ENCODE data around the gene ATF7IP2.
"Not testable (repeated sequence)": the region's sequence is repeated elsewhere in the genome, so short reads cannot be mapped to it uniquely, and the experiment has no call there.

The ATF7IP2 gene

DNA sequence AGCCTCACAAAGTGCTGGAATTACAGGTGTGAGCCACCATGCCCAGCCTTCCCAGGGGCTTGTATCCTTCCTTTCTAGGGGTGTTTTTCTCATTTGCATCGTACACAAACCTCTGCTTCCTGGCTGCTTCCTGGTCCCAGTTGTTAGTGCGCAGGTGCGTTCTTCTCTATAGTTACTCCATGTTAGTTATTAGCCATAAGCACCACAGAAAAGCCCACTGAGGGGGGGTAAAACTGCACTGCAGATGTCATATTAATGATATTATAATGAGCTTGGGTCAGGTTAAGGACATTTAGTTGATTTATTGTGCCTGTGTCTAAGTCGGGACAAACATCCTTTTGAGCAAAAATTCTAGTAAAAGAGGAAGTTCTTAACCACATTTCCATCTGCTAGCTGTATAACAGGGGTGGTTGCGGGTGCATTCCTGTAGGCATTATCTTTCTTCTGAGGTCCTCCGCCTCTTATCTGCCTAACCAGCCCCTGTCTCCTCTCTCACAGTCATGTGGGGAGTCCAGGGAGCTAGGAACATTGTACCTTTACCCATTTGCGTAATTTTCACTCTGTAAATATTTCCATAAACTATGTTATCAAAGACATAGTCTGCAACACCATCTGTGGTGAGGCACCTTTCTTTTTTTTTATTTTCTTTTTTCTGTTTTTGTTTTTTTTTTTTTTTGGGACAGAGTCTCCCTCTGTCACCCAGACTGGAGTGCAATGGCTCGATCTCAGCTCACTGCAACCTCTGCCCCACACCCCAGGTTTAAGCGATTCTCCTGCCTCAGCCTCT is 23.6 kb upstream of the ATF7IP2 start:
- Mint-ChIP-seq H3K4me1 (peaks cover 9% of the 10 kb centered on the region), H3K9me3 (no peaks in the 10 kb centered on the region), H3K36me3 (ENCODE audit: insufficient read depth) (no peaks in the 10 kb centered on the region), H3K4me3 (no peak overlapping the region), H3K27ac (ENCODE audit: low read depth) (no peak overlapping the region), H3K27me3 (peaks cover 11% of the 10 kb centered on the region)
- ATAC-seq (replicated peaks; ENCODE audit: extremely low read depth, poor library complexity, severe bottlenecking): no peak
- DNase-seq (ENCODE audit: low spot score in 2 of 2): no peak

DNA sequence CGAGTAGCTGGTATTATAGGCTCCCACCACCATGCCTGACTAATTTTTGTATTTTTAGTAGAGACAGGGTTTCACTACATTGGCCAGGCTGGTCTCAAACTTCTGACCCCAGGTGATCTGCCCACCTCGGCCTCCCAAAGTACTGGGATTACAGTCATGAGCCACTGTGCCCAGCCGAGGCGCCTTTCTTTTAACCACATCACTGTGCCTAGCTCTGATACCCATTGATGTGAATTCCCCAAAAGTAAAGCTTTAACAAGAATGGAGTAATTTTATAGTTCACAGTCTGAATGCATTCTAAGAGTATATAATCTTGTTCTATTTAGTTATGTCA is 23.0 kb upstream of the ATF7IP2 start:
- not testable (repeated sequence) for H3K4me3 Mint-ChIP-seq; H3K4me1 Mint-ChIP-seq; DNase-seq (ENCODE audit: low spot score in 2 of 2); H3K36me3 Mint-ChIP-seq (ENCODE audit: insufficient read depth); H3K27ac Mint-ChIP-seq (ENCODE audit: low read depth); ATAC-seq (replicated peaks; ENCODE audit: extremely low read depth, poor library complexity, severe bottlenecking); H3K9me3 Mint-ChIP-seq
- H3K27me3 Mint-ChIP-seq: peaks cover 11% of the 10 kb centered on the region

DNA sequence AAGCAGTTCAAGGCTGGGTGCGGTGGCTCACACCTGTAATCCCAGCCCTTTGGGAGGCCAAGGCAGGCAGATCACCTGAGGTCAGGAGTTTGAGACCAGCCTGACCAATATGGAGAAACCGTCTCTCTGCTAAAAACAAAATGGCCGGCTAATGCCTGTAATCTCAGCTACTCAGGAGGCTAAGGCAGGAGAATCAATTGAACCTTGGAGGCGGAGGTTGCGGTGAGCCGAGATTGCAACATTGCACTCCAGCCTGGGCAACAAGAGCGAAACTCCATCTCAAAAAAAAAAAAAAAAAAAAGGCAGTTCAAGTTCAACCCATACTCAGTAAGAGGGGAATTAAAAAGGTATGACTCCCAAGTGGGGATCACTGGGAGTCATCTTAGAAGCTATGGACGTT is 19.2 kb upstream of the ATF7IP2 start:
- not testable (repeated sequence) for ATAC-seq (replicated peaks; ENCODE audit: extremely low read depth, poor library complexity, severe bottlenecking); H3K9me3 Mint-ChIP-seq; DNase-seq (ENCODE audit: low spot score in 2 of 2); H3K27ac Mint-ChIP-seq (ENCODE audit: low read depth); H3K4me3 Mint-ChIP-seq; H3K36me3 Mint-ChIP-seq (ENCODE audit: insufficient read depth); H3K27me3 Mint-ChIP-seq; H3K4me1 Mint-ChIP-seq

DNA sequence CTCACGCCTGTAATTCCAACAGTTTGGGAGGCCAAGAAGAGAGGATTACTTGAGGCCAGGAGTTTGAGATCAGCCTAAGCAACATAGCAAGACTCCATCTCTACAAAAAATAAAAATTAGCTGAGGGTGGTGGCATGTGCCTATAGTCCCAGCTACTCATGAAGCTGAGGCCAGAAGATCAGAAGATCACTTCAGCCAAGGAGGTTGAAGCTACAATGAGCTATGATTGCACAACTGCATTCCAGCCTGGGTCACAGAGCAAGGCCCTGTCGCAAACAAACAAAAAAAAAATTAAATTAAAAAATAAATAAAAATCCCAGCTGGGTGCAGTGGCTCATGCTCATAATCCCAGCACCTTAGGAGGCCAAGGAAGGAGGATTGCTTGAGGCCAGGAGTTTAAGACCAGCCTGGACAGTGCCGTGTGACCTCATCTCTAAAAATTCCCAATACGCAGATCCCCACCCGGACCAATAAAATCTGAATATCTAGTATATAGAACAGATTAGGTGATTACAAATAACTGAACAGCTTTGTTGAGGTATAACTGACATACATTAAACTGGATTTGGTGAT is 18.2 kb upstream of the ATF7IP2 start:
- no peaks in the 10 kb centered on the region for H3K36me3 Mint-ChIP-seq (ENCODE audit: insufficient read depth)
- H3K4me3 Mint-ChIP-seq: no peak overlapping the region
- ATAC-seq (replicated peaks; ENCODE audit: extremely low read depth, poor library complexity, severe bottlenecking): no peak
- H3K4me1 Mint-ChIP-seq: no peaks in the 10 kb centered on the region
- no peaks in the 10 kb centered on the region for H3K27me3 Mint-ChIP-seq
- no peak overlapping the region for H3K27ac Mint-ChIP-seq (ENCODE audit: low read depth)
- DNase-seq (ENCODE audit: low spot score in 2 of 2): no peak
- no peaks in the 10 kb centered on the region for H3K9me3 Mint-ChIP-seq

DNA sequence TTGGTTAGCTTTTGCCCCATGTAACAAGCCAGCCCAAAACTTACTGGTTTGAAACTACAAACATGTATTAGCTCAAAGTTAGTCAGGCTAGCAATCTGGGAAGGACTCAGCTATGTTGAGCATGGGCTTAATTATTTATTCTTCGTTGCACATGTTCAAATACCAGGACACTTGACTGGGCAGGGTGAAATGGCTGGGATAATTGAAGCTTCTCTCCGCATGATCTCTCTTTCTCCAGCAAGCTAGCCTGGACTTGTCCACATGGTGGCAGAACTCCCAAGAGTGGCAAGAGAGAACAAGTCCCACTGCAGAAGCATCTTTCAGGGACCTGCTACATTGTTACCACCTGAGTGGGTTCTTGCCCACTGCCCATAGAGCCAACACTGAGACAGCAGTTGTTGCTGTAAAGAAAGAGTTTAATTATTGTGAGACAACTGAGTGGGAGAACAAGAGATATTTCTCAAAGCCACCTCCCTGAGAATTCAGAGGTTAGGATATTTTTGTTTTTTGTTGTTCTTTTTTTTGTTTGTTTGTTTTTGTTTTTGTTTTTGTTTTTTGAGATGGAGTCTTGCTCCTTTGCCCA is 16.8 kb upstream of the ATF7IP2 start:
- H3K36me3 Mint-ChIP-seq (ENCODE audit: insufficient read depth): no peaks in the 10 kb centered on the region
- H3K27me3 Mint-ChIP-seq: no peaks in the 10 kb centered on the region
- no peak for DNase-seq (ENCODE audit: low spot score in 2 of 2)
- no peaks in the 10 kb centered on the region for H3K4me1 Mint-ChIP-seq
- no peak overlapping the region for H3K27ac Mint-ChIP-seq (ENCODE audit: low read depth)
- H3K9me3 Mint-ChIP-seq: no peaks in the 10 kb centered on the region
- no peak overlapping the region for H3K4me3 Mint-ChIP-seq
- no peak for ATAC-seq (replicated peaks; ENCODE audit: extremely low read depth, poor library complexity, severe bottlenecking)

DNA sequence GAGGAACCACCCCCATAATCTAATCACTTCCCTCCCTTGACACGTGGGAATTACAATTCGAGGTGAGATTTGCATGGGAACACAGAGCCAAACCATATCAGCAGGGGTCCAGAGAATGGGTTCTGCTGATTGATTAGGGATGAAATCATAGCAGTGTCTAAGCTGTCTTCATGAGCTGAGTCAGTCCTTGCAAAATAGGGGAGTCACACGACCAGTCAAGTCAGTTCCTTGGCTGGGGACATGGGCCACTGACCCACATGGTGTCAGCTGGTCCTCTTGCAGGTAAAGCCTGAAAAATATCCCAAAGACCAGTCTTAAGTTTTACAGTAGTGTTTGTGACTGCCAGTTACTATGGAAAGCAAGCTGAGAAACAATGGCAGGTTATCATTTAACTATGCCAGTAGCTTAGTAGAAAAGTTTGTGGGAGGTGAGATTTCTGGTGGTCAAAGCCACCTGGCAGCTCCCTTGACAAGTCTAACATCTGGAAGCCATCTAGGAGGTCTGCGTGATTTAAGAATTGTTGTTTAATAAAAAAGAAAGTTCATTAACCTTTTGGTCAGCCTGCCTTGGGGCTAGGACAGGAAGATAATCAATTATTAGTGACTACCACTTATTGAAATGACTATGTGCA is 15.7 kb upstream of the ATF7IP2 start:
- DNase-seq (ENCODE audit: low spot score in 2 of 2) (no peak), ATAC-seq (replicated peaks; ENCODE audit: extremely low read depth, poor library complexity, severe bottlenecking) (no peak)
- Mint-ChIP-seq H3K4me3 (no peak overlapping the region), H3K9me3 (no peaks in the 10 kb centered on the region), H3K27ac (ENCODE audit: low read depth) (no peak overlapping the region), H3K27me3 (no peaks in the 10 kb centered on the region), H3K36me3 (ENCODE audit: insufficient read depth) (no peaks in the 10 kb centered on the region), H3K4me1 (no peaks in the 10 kb centered on the region)

DNA sequence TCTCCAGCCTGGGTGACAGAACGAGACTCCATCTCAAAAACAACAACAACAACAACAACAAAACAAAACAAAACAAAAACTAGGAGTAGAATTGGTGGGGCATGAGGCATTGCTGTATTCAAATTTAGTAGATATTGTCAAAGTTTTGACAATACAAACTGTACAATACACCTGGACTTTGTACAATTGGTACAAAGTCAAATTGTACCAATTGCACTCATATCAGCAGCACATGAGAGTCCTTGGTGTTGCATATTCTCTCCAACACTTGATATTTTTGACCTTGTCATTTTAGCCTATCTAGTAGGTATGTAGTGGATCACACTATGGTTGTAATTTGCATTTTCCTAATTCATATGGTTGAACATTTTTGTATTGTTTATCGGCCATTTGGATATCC is 14.3 kb upstream of the ATF7IP2 start:
- DNase-seq (ENCODE audit: low spot score in 2 of 2) (no peak), ATAC-seq (replicated peaks; ENCODE audit: extremely low read depth, poor library complexity, severe bottlenecking) (no peak)
- Mint-ChIP-seq H3K36me3 (ENCODE audit: insufficient read depth) (no peaks in the 10 kb centered on the region), H3K27ac (ENCODE audit: low read depth) (no peak overlapping the region), H3K27me3 (no peaks in the 10 kb centered on the region), H3K4me1 (no peaks in the 10 kb centered on the region), H3K9me3 (no peaks in the 10 kb centered on the region), H3K4me3 (no peak overlapping the region)

DNA sequence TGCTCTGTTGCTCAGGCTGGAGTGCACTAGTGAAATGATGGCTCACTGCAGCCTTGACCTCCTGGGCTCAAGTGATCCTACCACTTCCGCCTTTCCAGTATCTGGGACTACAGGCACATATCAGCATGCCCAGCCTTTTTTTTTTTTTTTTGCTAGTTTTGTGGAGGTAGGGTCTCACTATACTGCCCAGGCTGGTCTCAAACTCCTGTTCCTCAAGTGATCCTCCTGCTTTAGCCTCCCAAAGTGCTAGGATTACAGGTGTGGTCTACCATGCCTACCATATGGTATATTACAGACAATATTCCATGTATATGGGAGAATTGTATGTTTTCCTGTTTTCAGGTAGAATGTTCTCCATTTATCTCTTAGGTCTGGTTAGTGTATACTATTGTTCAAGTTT is 12.3 kb upstream of the ATF7IP2 start:
- no peaks in the 10 kb centered on the region for H3K27me3 Mint-ChIP-seq
- no peak for DNase-seq (ENCODE audit: low spot score in 2 of 2)
- no peaks in the 10 kb centered on the region for H3K9me3 Mint-ChIP-seq
- no peak overlapping the region for H3K4me3 Mint-ChIP-seq
- H3K4me1 Mint-ChIP-seq: no peaks in the 10 kb centered on the region
- no peak overlapping the region for H3K27ac Mint-ChIP-seq (ENCODE audit: low read depth)
- ATAC-seq (replicated peaks; ENCODE audit: extremely low read depth, poor library complexity, severe bottlenecking): no peak
- H3K36me3 Mint-ChIP-seq (ENCODE audit: insufficient read depth): no peaks in the 10 kb centered on the region

DNA sequence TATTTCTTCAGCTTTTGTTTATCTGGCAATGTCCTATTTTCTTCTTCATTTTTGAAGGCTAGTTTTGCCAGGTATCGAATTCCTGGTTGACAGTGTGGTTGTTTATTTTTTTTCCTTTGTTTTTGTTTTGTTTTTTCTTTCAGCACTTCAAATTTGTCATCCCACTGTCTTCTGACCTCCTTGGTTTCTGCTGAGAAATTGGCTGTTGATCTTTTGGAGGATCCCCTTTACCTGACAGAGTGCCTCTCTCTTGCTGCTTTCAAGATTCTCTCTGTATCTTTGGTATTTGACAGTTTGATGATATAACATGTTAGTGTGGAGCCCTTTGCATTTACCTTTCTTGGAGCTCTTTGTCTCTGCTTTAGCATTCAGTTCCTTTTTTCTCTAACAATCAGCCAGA is 9.6 kb upstream of the ATF7IP2 start:
- H3K27me3 Mint-ChIP-seq: no peaks in the 10 kb centered on the region
- no peak for ATAC-seq (replicated peaks; ENCODE audit: extremely low read depth, poor library complexity, severe bottlenecking)
- DNase-seq (ENCODE audit: low spot score in 2 of 2): no peak
- H3K4me3 Mint-ChIP-seq: no peak overlapping the region
- H3K27ac Mint-ChIP-seq (ENCODE audit: low read depth): no peak overlapping the region
- no peaks in the 10 kb centered on the region for H3K9me3 Mint-ChIP-seq
- no peaks in the 10 kb centered on the region for H3K4me1 Mint-ChIP-seq
- peaks cover 3% of the 10 kb centered on the region for H3K36me3 Mint-ChIP-seq (ENCODE audit: insufficient read depth)

DNA sequence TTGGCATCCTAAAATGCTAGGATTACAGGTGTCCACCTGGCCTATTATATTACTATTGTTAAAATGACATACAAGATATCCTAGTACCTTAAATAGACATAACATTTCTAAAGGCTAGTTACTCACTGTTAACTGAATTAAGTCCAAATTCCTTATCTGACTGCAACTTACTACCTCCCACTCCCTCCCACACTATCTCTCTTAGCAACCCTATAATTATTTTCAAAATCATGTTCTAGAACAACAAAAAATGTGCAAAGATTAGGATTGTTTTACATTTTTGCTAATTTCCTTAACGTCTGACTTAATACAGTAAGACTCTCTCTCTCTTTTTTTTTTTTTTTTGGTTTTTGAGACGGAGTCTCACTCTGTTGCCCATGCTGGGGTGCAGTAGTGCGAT is 2.2 kb upstream of the ATF7IP2 start:
- peaks cover 15% of the 10 kb centered on the region for H3K36me3 Mint-ChIP-seq (ENCODE audit: insufficient read depth)
- H3K4me1 Mint-ChIP-seq: peaks cover 20% of the 10 kb centered on the region
- ATAC-seq (replicated peaks; ENCODE audit: extremely low read depth, poor library complexity, severe bottlenecking): no peak
- H3K9me3 Mint-ChIP-seq: no peaks in the 10 kb centered on the region
- H3K4me3 Mint-ChIP-seq: no peak overlapping the region
- DNase-seq (ENCODE audit: low spot score in 2 of 2): no peak
- peak overlapping the region; percentile 42 for H3K27ac Mint-ChIP-seq (ENCODE audit: low read depth)
- no peaks in the 10 kb centered on the region for H3K27me3 Mint-ChIP-seq

DNA sequence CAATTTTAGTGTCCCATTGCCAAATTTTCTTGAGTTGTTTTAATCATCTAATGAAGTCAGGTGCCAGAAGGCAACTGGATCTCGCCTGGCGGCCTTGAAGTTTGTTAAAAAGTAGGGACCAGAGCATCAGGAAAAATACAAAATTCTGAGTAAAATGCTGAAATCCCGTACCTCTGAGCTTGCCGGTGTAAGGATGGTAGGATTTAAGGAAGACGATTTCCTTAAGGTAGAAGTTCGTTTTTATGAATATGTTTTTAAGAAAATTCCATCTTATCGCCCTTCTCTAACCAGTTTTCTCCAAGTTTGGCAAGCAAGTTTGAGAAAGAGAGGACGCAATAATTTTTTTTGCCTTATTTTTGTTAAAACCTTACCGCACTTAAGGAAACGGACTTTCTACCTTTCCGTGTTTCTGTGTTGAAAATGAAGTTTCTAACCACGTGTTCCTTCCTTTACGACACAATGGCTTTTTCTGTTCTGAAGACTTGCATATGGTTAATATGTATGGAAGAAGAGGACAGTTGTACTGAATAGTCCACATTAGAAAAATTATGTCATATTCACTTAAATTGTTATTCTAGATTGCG is 748 bp downstream of the ATF7IP2 start:
- H3K4me1 Mint-ChIP-seq: peaks cover 39% of the 10 kb centered on the region
- H3K9me3 Mint-ChIP-seq: no peaks in the 10 kb centered on the region
- peak overlapping the region; percentile 95 for H3K27ac Mint-ChIP-seq (ENCODE audit: low read depth)
- DNase-seq (ENCODE audit: low spot score in 2 of 2) (no peak), ATAC-seq (replicated peaks; ENCODE audit: extremely low read depth, poor library complexity, severe bottlenecking) (no peak)
- peaks cover 14% of the 10 kb centered on the region for H3K36me3 Mint-ChIP-seq (ENCODE audit: insufficient read depth)
- H3K4me3 Mint-ChIP-seq: peak overlapping the region; percentile 97
- no peaks in the 10 kb centered on the region for H3K27me3 Mint-ChIP-seq

DNA sequence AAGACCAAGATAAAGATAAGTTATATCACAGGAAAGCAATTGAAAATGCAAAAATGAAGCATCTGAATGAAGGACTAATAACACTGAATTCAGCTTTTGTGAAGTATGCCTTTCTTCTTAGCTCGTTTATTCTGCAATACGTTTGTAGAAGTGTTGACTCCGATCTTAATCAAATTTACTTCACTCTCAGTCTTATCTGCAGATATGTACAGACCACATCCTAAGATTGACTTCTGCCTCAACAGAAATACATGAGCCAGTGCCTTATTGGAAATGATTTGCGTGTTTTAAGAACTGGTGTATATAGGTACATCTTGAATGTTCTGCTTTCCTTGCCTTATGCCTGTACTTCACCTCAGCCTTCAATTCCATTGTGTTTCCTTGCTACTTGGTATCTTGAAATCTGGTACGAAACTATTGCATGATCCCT is 1.3 kb downstream of the ATF7IP2 start:
- Mint-ChIP-seq H3K4me1 (peaks cover 39% of the 10 kb centered on the region), H3K9me3 (no peaks in the 10 kb centered on the region), H3K27ac (ENCODE audit: low read depth) (peak overlapping the region; percentile 95), H3K27me3 (no peaks in the 10 kb centered on the region), H3K36me3 (ENCODE audit: insufficient read depth) (peaks cover 14% of the 10 kb centered on the region), H3K4me3 (peak overlapping the region; percentile 97)
- no peak for ATAC-seq (replicated peaks; ENCODE audit: extremely low read depth, poor library complexity, severe bottlenecking)
- no peak for DNase-seq (ENCODE audit: low spot score in 2 of 2)
